Hepatocyte (in vitro differentiated cells): ENCODE results near the gene OR4D6. TPM values are rescaled to one million over a fixed set of nuclear protein-coding genes. Genes with fewer than 3 reads are reported as not detected.

Experiments used
- DNase-seq: peaks from one replicate; pipeline ENCODE4 v3.0.0-alpha.2; 2016; ENCODE audit warnings: low spot score
- H2AFZ ChIP-seq: fragments of 200-600 bp; sonication (generic); 2 replicates; pipeline ENCODE4 v1.6.0; 2016; ENCODE audit warnings: antibody characterized with exemption, mild to moderate bottlenecking
- H3K27ac ChIP-seq: fragments of 200-600 bp; sonication (generic); 2 replicates; pipeline ENCODE4 v1.5.1; 2016; ENCODE audit warnings: mild to moderate bottlenecking
- H3K27me3 ChIP-seq: fragments of 200-600 bp; sonication (generic); 2 replicates; pipeline ENCODE4 v1.6.1; 2016
- H3K36me3 ChIP-seq: fragments of 200-600 bp; sonication (generic); replicated peaks from 2 replicates; pipeline ENCODE4 v1.5.1; 2016; ENCODE audit warnings: low read depth; ENCODE audit not compliant: insufficient read depth
- H3K4me1 ChIP-seq: fragments of 200-600 bp; sonication (generic); 2 replicates; pipeline ENCODE4 v1.5.1; 2016; ENCODE audit warnings: mild to moderate bottlenecking, moderate library complexity; ENCODE audit not compliant: insufficient read depth
- H3K4me2 ChIP-seq: fragments of 200-600 bp; sonication (generic); 2 replicates; pipeline ENCODE4 v1.6.0; 2016
- H3K4me3 ChIP-seq: fragments of 200-600 bp; sonication (generic); 2 replicates; pipeline ENCODE4 v1.5.1; 2016; ENCODE audit warnings: mild to moderate bottlenecking
- H3K79me2 ChIP-seq: fragments of 200-600 bp; sonication (generic); 2 replicates; pipeline ENCODE4 v1.6.0; 2017; ENCODE audit warnings: mild to moderate bottlenecking
- H3K9me2 ChIP-seq: fragments of 200-600 bp; sonication (generic); replicated peaks from 2 replicates; pipeline ENCODE4 v1.6.0; 2017; ENCODE audit warnings: mild to moderate bottlenecking; ENCODE audit not compliant: insufficient read depth
- H3K9me3 ChIP-seq: fragments of 200-600 bp; sonication (generic); 2 replicates; pipeline ENCODE4 v1.5.1; 2016; ENCODE audit warnings: low read depth, mild to moderate bottlenecking
- H4K20me1 ChIP-seq: fragments of 200-600 bp; sonication (generic); 2 replicates; pipeline ENCODE4 v1.6.0; 2016; ENCODE audit warnings: mild to moderate bottlenecking; ENCODE audit not compliant: insufficient read depth, poor library complexity, severe bottlenecking
- CTCF ChIP-seq: fragments of 200-600 bp; sonication (generic); IDR thresholded peaks from 2 replicates; pipeline ENCODE4 v1.5.1; 2016; ENCODE audit warnings: antibody characterized with exemption, mild to moderate bottlenecking; ENCODE audit not compliant: poor library complexity
- EZH2 ChIP-seq: fragments of 200-600 bp; sonication (generic); IDR thresholded peaks from 2 replicates; pipeline ENCODE4 v1.6.1; 2016; ENCODE audit warnings: antibody characterized with exemption, mild to moderate bottlenecking, borderline replicate concordance
- EZH2phosphoT487 ChIP-seq: fragments of 200-600 bp; sonication (generic); IDR thresholded peaks from one replicate; pipeline ENCODE4 v1.6.1; 2018; ENCODE audit warnings: antibody characterized with exemption, mild to moderate bottlenecking, low read depth, moderate library complexity; ENCODE audit not compliant: unreplicated experiment, severe bottlenecking
- WGBS: methylation state at CpG from one replicate; pipeline ENCODE4 v1.1.6; 2016; ENCODE audit warnings: low lambda C conversion rate; ENCODE audit errors: missing lambda C conversion rate; 5-methylcytosine and 5-hydroxymethylcytosine counted together
- polyA plus RNA-seq: library from polyadenylated mRNA; unstranded; fragments of >200 nt; fragmentation: Nextera tagmentation; extraction: Ambion mirVana; gene quantifications from 2 replicates; pipeline ENCODE4 v1.2.1, GENCODE V29; 2016
- total RNA-seq: library from RNA; depleted of rRNA; stranded (reverse); fragments of >200 nt; gene quantifications from 2 replicates; pipeline ENCODE4 v1.2.3, GENCODE V29; 2014

OR4D6 gene
- total RNA-seq, result not detected in 2 replicates
- polyA plus RNA-seq, result not detected in 2 replicates

DNA sequence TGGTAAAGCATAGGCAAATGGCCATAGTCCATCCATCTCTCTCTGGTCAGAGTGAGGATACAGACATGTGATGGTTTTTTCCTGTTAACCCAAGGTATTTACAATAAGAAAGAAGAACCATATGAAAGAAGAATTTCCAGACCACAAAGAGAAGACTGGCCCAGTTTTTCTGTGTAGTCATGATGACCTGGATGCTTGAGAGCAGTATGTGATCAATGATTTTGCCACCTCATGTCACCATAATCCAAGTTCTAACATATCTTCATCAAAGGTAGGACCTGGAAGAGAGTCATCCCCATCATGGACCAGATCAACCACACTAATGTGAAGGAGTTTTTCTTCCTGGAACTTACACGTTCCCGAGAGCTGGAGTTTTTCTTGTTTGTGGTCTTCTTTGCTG is at the start of gene OR4D6:
TSS of gene OR4D6 (plus strand) at position 301 of the 400 bp plus-strand sequence. CDS start at position 301, 0 bp downstream.
- no peak for DNase-seq
- no peak within 1 kb of the TSS for H3K4me2 ChIP-seq
- H3K9me3 ChIP-seq, result no peaks in the 10 kb centered on the region
- no peak within 1 kb of the TSS for H2AFZ ChIP-seq
- no peak within 1 kb of the TSS for H3K27ac ChIP-seq
- H4K20me1 ChIP-seq, result no peaks in the 10 kb centered on the region
- H3K4me3 ChIP-seq, result no peak within 1 kb of the TSS
- TF ChIP-seq EZH2phosphoT487 (no peak), CTCF (no peak), EZH2 (no peak)
- H3K79me2 ChIP-seq, result no peaks in the 10 kb centered on the region
- no peaks in the 10 kb centered on the region for H3K36me3 ChIP-seq
- WGBS, result 95% methylated on average over 2 of the region's 2 CpGs
- H3K9me2 ChIP-seq, result no peaks in the 10 kb centered on the region
- no peaks in the 10 kb centered on the region for H3K27me3 ChIP-seq
- peaks cover 3% of the 10 kb centered on the region for H3K4me1 ChIP-seq

DNA sequence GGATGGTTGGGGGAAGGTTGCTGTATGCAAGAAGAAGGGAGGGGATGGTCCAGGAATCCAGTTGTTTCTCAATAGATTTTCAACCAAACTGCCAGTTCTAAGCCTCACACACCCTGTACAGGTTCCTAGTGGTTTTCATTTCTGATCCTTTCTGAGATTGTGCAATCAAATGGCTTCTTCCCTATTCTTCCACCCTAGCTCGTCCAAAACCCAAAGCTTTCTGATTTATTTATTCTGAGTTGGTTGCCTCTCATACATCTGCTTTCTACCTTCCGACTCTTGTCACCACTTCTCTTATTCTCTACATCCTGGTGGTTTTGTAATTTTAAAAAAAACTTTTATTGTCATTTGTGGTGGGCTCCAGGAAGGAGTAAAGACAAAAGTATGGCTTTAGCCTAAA is 43.1 kb upstream of the OR4D6 start:
- no peak overlapping the region for H3K4me3 ChIP-seq
- no peaks in the 10 kb centered on the region for H3K79me2 ChIP-seq
- no peaks in the 10 kb centered on the region for H3K9me3 ChIP-seq
- H2AFZ ChIP-seq, result no peak overlapping the region
- TF ChIP-seq EZH2phosphoT487, result no peak
- H3K4me2 ChIP-seq, result no peak overlapping the region
- no peaks in the 10 kb centered on the region for H3K27me3 ChIP-seq
- no peaks in the 10 kb centered on the region for H3K4me1 ChIP-seq
- DNase-seq, result no peak
- H4K20me1 ChIP-seq, result no peaks in the 10 kb centered on the region
- no peak overlapping the region for H3K27ac ChIP-seq
- no peaks in the 10 kb centered on the region for H3K36me3 ChIP-seq
- 78% methylated on average over 2 of the region's 2 CpGs for WGBS
- no peaks in the 10 kb centered on the region for H3K9me2 ChIP-seq

DNA sequence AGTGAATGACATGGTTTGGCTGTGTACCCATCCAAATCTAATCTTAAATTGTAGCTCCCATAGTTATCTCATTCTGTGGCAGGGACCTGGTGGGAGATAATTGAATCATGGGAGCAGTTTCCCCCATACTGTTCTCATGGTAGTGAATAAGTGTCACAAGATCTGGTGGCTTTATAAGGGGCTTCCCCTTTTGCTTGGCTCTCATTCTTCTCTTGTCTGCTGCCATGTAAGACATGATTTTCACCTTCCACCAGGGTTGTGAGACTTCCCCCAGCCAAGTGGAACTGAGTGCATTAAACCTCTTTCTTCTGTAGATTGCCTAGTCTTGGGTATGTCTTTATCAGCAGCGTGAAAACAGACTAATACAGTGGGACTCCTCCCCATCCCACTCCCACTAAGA is 41.6 kb upstream of the OR4D6 start:
- WGBS, result 84% methylated on average over 1 of the region's 1 CpG
- Histone ChIP-seq H3K4me2 (no peak overlapping the region), H3K79me2 (no peaks in the 10 kb centered on the region), H3K9me2 (no peaks in the 10 kb centered on the region), H3K27me3 (no peaks in the 10 kb centered on the region), H3K36me3 (no peaks in the 10 kb centered on the region), H4K20me1 (no peaks in the 10 kb centered on the region), H3K4me3 (no peak overlapping the region), H3K27ac (no peak overlapping the region), H2AFZ (no peak overlapping the region), H3K4me1 (no peaks in the 10 kb centered on the region), H3K9me3 (no peaks in the 10 kb centered on the region)
- DNase-seq, result no peak
- TF ChIP-seq CTCF (no peak), EZH2phosphoT487 (no peak), EZH2 (no peak)

DNA sequence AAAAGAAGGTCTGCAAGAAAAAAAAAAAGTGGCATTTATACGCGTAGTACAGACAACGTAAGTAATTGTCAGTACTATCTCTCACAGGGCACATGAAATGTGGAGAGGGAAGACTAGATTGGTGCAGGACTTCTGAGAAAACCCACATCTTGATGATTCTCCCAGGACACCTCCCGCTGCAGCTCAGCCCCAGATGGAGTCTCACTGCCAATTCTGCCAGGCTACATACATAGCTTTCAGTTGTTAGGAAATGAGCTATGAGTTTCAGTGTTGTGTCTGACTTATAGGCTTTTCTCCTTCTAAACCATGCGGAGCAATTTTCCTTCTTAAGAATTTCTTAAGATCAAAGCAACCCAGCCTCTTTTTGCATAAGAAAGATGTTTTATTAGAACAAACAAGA is 40.1 kb upstream of the OR4D6 start:
- H3K9me2 ChIP-seq, result no peaks in the 10 kb centered on the region
- H3K27ac ChIP-seq, result no peak overlapping the region
- no peak overlapping the region for H3K4me3 ChIP-seq
- DNase-seq, result no peak
- H3K4me1 ChIP-seq, result no peaks in the 10 kb centered on the region
- no peak for TF ChIP-seq CTCF
- no peak for TF ChIP-seq EZH2phosphoT487
- TF ChIP-seq EZH2, result no peak
- no peak overlapping the region for H2AFZ ChIP-seq
- no peaks in the 10 kb centered on the region for H3K36me3 ChIP-seq
- H3K27me3 ChIP-seq, result no peaks in the 10 kb centered on the region
- WGBS, result 95% methylated on average over 5 of the region's 5 CpGs
- no peaks in the 10 kb centered on the region for H3K79me2 ChIP-seq
- H3K4me2 ChIP-seq, result no peak overlapping the region
- no peaks in the 10 kb centered on the region for H4K20me1 ChIP-seq
- no peaks in the 10 kb centered on the region for H3K9me3 ChIP-seq
